HCT116 (cell line): ENCODE results near the gene KCNK4. TPM values are rescaled to one million over a fixed set of nuclear protein-coding genes. Genes with fewer than 3 reads are reported as not detected.

ENCODE experiments used
- ATAC-seq: fragments of 200-7000 bp; cut with Tn5 transposase; 2 replicates; pipeline ENCODE4 v1.9.1; 2020; ENCODE audit warnings: mild to moderate bottlenecking, moderate library complexity
- BruUV-seq: library from RNA; stranded (reverse); fragments of 400-500 nt; replicated peaks from 2 replicates; lab custom pipeline; 2021; lab: Mats Ljungman, UMichigan
- CTCF ChIA-PET: fragments of 300-600 bp; sonication (Branson Sonifier 250); formaldehyde crosslinking; loops from one replicate; lab custom pipeline; 2021; ENCODE audit warnings: antibody characterized with exemption; lab: Charles Lee
- POLR2A ChIA-PET: fragments of 300-600, 350-600 bp; sonication (Branson Sonifier 250); formaldehyde crosslinking; loops from one replicate; lab custom pipeline; 2021; ENCODE audit warnings: antibody characterized with exemption; lab: Charles Lee
- RAD21 ChIA-PET, 2 experiments: fragments of 300-600 bp; sonication (Branson Sonifier 250); formaldehyde crosslinking; loops; one replicate each; lab custom pipeline; 2023; ENCODE audit warnings: low total read pairs in 2 of 2; ENCODE audit not compliant: uncharacterized antibody in 2 of 2, unreplicated experiment in 2 of 2, low non-redundant PET in 1 of 2; lab: Charles Lee
- DNase-seq: peaks from one replicate; pipeline ENCODE4 v3.0.0-alpha.2; 2010; ENCODE audit warnings: low read depth, low spot score
- H2AFZ ChIP-seq: fragments of 200-600 bp; shearing (Covaris generic), sonication (generic); 2 replicates; pipeline ENCODE4 v1.6.1; 2017; ENCODE audit warnings: low read depth, mixed run types, mixed read lengths, antibody characterized with exemption, low read length; ENCODE audit not compliant: poor library complexity, severe bottlenecking
- H3K27ac ChIP-seq: 2 replicates; pipeline ENCODE4 v1.5.1; 2012; ENCODE audit warnings: low read depth, low read length
- H3K27me3 ChIP-seq: fragments of 200-600 bp; sonication (generic); 2 replicates; pipeline ENCODE4 v1.6.1; 2016; ENCODE audit warnings: mixed run types, low read length, mixed read lengths; ENCODE audit not compliant: insufficient read depth
- H3K36me3 ChIP-seq, 2 experiments: fragments of 200-500 bp in 1 of 2; fragments of 200-600 bp in 1 of 2; sonication (Bioruptor generic) in 1 of 2; sonication (generic) in 1 of 2; 2 replicates each; pipeline versions ENCODE4 v1.5.1 to v1.6.1; 2014 to 2016; ENCODE audit warnings: low read length in 2 of 2, inconsistent platforms in 1 of 2, mixed read lengths in 1 of 2, mixed run types in 1 of 2; ENCODE audit not compliant: insufficient read depth in 2 of 2, control insufficient read depth in 1 of 2
- H3K4me1 ChIP-seq, 2 experiments: fragments of 200-600 bp in 1 of 2; sonication (generic) in 1 of 2; 2 replicates each; pipeline versions ENCODE4 v1.5.1 to v1.6.1; 2012 to 2017; ENCODE audit warnings: low read length in 2 of 2, inconsistent platforms in 1 of 2, mild to moderate bottlenecking in 1 of 2, mixed read lengths in 1 of 2, mixed run types in 1 of 2, moderate library complexity in 1 of 2; ENCODE audit not compliant: insufficient read depth in 2 of 2, control insufficient read depth in 1 of 2
- H3K4me2 ChIP-seq: fragments of 200-600 bp; sonication (generic); 2 replicates; pipeline ENCODE4 v1.6.1; 2017; ENCODE audit warnings: mixed run types, low read length, mixed read lengths
- H3K4me3 ChIP-seq, 2 experiments: fragments of 200-600 bp in 1 of 2; sonication (generic) in 1 of 2; replicated peaks in 1 of 2; 2 replicates each; pipeline ENCODE4 v1.5.1; 2011 to 2016; ENCODE audit warnings: low read length in 2 of 2, control low read depth in 1 of 2, low read depth in 1 of 2, mild to moderate bottlenecking in 1 of 2, mixed read lengths in 1 of 2, mixed run types in 1 of 2
- H3K79me2 ChIP-seq: fragments of 200-600 bp; sonication (generic); 2 replicates; pipeline ENCODE4 v1.6.1; 2017; ENCODE audit warnings: mild to moderate bottlenecking, mixed run types, low read length, moderate library complexity, mixed read lengths; ENCODE audit not compliant: insufficient read depth
- H3K9ac ChIP-seq: fragments of 200-600 bp; sonication (generic); 2 replicates; pipeline ENCODE4 v1.6.1; 2016; ENCODE audit warnings: low read length, mixed read lengths
- H3K9me2 ChIP-seq: fragments of 200-600 bp; sonication (generic), shearing (Covaris generic); 2 replicates; pipeline ENCODE4 v1.6.1; 2017; ENCODE audit warnings: mixed run types, mild to moderate bottlenecking, moderate library complexity; ENCODE audit not compliant: insufficient read depth
- H3K9me3 ChIP-seq, 2 experiments: fragments of 200-500 bp in 1 of 2; fragments of 200-600 bp in 1 of 2; sonication (Bioruptor generic) in 1 of 2; sonication (generic) in 1 of 2; 2 replicates each; pipeline ENCODE4 v1.6.1; 2014 to 2017; ENCODE audit warnings: low read length in 2 of 2, mixed read lengths in 2 of 2, inconsistent platforms in 1 of 2, low read depth in 1 of 2, mild to moderate bottlenecking in 1 of 2, mixed run types in 1 of 2, moderate library complexity in 1 of 2; ENCODE audit not compliant: control insufficient read depth in 1 of 2, insufficient read depth in 1 of 2
- H4K20me1 ChIP-seq: fragments of 200-600 bp; sonication (generic), shearing (Covaris generic); 2 replicates; pipeline ENCODE4 v1.6.1; 2017; ENCODE audit warnings: mixed run types, mild to moderate bottlenecking, moderate library complexity; ENCODE audit not compliant: insufficient read depth
- CBX3 ChIP-seq: IDR thresholded peaks from 2 replicates; pipeline ENCODE4 v1.6.1; 2012; ENCODE audit warnings: low read depth
- CEBPB ChIP-seq: IDR thresholded peaks from 2 replicates; pipeline ENCODE4 v1.6.1; 2012; ENCODE audit warnings: low read depth
- EGR1 ChIP-seq: IDR thresholded peaks from 2 replicates; pipeline ENCODE4 v1.6.1; 2012; ENCODE audit warnings: low read depth
- ELF1 ChIP-seq: IDR thresholded peaks from 2 replicates; pipeline ENCODE4 v1.6.1; 2012; ENCODE audit warnings: low read depth, borderline replicate concordance
- EZH2 ChIP-seq: fragments of 200-600 bp; sonication (generic); IDR thresholded peaks from 2 replicates; pipeline ENCODE4 v1.6.1; 2017; ENCODE audit warnings: antibody characterized with exemption, mixed run types
- EZH2phosphoT487 ChIP-seq: fragments of 200-600 bp; IDR thresholded peaks from 2 replicates; pipeline ENCODE4 v1.6.1; 2018; ENCODE audit warnings: antibody characterized with exemption, borderline replicate concordance
- JUND ChIP-seq: IDR thresholded peaks from 2 replicates; pipeline ENCODE4 v1.6.1; 2012
- POLR2A ChIP-seq: IDR thresholded peaks from 2 replicates; pipeline ENCODE4 v1.7.0; 2011; ENCODE audit warnings: borderline replicate concordance; ENCODE audit not compliant: insufficient read depth, insufficient read length; ENCODE audit errors: extremely low read depth
- SIN3A ChIP-seq: IDR thresholded peaks from 2 replicates; pipeline ENCODE4 v1.6.1; 2012; ENCODE audit warnings: low read depth
- SP1 ChIP-seq: IDR thresholded peaks from 2 replicates; pipeline ENCODE4 v1.6.1; 2012; ENCODE audit warnings: low read depth
- YY1 ChIP-seq: IDR thresholded peaks from 2 replicates; pipeline ENCODE4 v1.6.1; 2011; ENCODE audit warnings: low read length, low read depth, moderate library complexity, mild to moderate bottlenecking; ENCODE audit not compliant: insufficient replicate concordance; ENCODE audit errors: extremely low read depth
- intact Hi-C: fragments of 100-400 bp; cut with micrococcal nuclease; formaldehyde crosslinking; loops from 2 replicates; pipeline ENCODE4 v1.10.0; 2022
- total RNA-seq: library from RNA; stranded (reverse); gene quantifications from one replicate; pipeline ENCODE4 v1.2.1, GENCODE V29; 2021; ENCODE audit not compliant: unreplicated experiment
- TF ChIP-seq, protein P1 (sequence below): IDR thresholded peaks from 2 replicates; pipeline ENCODE4 v1.6.1; 2011; ENCODE audit warnings: mild to moderate bottlenecking, low read length, moderate library complexity; ENCODE audit not compliant: insufficient replicate concordance; ENCODE audit errors: extremely low read depth
- TF ChIP-seq, protein P2 (sequence below): IDR thresholded peaks from 2 replicates; pipeline ENCODE4 v1.6.1; 2012
- TF ChIP-seq, protein P3 (sequence below): IDR thresholded peaks from 2 replicates; pipeline ENCODE4 v1.6.1; 2012
- TF ChIP-seq, protein P4 (sequence below): IDR thresholded peaks from 2 replicates; pipeline ENCODE4 v1.6.1; 2012; ENCODE audit warnings: low read depth

Gene KCNK4
- total RNA-seq, 1 experiment from 2014 or later, result not detected

DNA sequence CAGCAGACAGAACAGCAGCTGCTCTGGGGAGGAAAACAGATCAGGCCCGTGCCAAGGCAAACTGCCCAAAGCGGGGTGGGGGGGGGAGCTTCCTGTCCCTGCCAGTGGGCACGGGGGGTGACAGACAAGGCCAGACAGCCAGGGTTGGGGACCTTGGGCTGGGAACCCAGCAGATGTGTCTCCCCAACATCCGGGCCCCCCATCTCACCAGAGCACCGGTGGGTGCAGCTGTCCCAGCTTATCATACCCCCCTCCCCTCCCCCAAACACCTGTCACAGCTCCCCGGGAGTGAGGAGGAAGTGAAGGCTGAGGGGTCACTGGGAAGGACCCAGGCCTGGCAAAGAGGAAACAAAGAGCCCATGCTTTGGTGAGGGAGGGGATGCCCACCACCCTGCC is 45.7 kb upstream of the KCNK4 start:
- Histone ChIP-seq H3K36me3 (peaks cover 0 to 12% of the 10 kb centered on the region in 2 experiments; a peak in 1 of 4 replicates), H3K4me1 (peaks cover 33 to 71% of the 10 kb centered on the region in 2 experiments)
- intact Hi-C loops, result no loop called here

More for the DNA sequence above, 45.7 kb upstream of the KCNK4 start:
- ChIA-PET POLR2A (interaction anchor here (0.7 to 4.6 kb wide), 8 partner anchors 19 to 1355 kb away, joined by 3 to 29 read pairs (median 5); partner anchors contain the start of genes NUDT22, STIP1 and TRPT1), RAD21 (interaction anchor here in 1 of 2 experiments (1.1 kb wide), 1 partner anchor 41 kb away, joined by 4 read pairs; no protein-coding TSS in a partner anchor), CTCF (interaction anchor here (0.6 to 3.1 kb wide), 4 partner anchors 24 to 110 kb away, joined by 3 to 15 read pairs (median 8); no protein-coding TSS in a partner anchor)
- no peaks in the 10 kb centered on the region for H4K20me1 ChIP-seq
- H2AFZ ChIP-seq, result no peak overlapping the region
- no peaks in the 10 kb centered on the region for H3K9me2 ChIP-seq
- H3K27me3 ChIP-seq, result no peaks in the 10 kb centered on the region
- DNase-seq (no peak), ATAC-seq (no peak)
- BruUV-seq, result no TSS peak
- no peaks in the 10 kb centered on the region for H3K9me3 ChIP-seq
- H3K27ac ChIP-seq, result peak overlapping the region; percentile 94
- no peak for TF ChIP-seq CBX3
- no peak for TF ChIP-seq JUND
- TF ChIP-seq ELF1, result no peak
- TF ChIP-seq EZH2phosphoT487, result no peak
- TF ChIP-seq, protein P1, sequence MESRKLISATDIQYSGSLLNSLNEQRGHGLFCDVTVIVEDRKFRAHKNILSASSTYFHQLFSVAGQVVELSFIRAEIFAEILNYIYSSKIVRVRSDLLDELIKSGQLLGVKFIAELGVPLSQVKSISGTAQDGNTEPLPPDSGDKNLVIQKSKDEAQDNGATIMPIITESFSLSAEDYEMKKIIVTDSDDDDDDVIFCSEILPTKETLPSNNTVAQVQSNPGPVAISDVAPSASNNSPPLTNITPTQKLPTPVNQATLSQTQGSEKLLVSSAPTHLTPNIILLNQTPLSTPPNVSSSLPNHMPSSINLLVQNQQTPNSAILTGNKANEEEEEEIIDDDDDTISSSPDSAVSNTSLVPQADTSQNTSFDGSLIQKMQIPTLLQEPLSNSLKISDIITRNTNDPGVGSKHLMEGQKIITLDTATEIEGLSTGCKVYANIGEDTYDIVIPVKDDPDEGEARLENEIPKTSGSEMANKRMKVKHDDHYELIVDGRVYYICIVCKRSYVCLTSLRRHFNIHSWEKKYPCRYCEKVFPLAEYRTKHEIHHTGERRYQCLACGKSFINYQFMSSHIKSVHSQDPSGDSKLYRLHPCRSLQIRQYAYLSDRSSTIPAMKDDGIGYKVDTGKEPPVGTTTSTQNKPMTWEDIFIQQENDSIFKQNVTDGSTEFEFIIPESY, result no peak
- TF ChIP-seq, protein P2, sequence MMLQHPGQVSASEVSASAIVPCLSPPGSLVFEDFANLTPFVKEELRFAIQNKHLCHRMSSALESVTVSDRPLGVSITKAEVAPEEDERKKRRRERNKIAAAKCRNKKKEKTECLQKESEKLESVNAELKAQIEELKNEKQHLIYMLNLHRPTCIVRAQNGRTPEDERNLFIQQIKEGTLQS, result no peak
- no peak for TF ChIP-seq YY1
- TF ChIP-seq SP1, result no peak
- no peak for TF ChIP-seq EZH2
- TF ChIP-seq EGR1, result no peak
- TF ChIP-seq SIN3A, result no peak
- TF ChIP-seq POLR2A, result no peak
- TF ChIP-seq, protein P3, sequence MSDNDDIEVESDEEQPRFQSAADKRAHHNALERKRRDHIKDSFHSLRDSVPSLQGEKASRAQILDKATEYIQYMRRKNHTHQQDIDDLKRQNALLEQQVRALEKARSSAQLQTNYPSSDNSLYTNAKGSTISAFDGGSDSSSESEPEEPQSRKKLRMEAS, result no peak
- no peak for TF ChIP-seq CEBPB
- TF ChIP-seq, protein P4, sequence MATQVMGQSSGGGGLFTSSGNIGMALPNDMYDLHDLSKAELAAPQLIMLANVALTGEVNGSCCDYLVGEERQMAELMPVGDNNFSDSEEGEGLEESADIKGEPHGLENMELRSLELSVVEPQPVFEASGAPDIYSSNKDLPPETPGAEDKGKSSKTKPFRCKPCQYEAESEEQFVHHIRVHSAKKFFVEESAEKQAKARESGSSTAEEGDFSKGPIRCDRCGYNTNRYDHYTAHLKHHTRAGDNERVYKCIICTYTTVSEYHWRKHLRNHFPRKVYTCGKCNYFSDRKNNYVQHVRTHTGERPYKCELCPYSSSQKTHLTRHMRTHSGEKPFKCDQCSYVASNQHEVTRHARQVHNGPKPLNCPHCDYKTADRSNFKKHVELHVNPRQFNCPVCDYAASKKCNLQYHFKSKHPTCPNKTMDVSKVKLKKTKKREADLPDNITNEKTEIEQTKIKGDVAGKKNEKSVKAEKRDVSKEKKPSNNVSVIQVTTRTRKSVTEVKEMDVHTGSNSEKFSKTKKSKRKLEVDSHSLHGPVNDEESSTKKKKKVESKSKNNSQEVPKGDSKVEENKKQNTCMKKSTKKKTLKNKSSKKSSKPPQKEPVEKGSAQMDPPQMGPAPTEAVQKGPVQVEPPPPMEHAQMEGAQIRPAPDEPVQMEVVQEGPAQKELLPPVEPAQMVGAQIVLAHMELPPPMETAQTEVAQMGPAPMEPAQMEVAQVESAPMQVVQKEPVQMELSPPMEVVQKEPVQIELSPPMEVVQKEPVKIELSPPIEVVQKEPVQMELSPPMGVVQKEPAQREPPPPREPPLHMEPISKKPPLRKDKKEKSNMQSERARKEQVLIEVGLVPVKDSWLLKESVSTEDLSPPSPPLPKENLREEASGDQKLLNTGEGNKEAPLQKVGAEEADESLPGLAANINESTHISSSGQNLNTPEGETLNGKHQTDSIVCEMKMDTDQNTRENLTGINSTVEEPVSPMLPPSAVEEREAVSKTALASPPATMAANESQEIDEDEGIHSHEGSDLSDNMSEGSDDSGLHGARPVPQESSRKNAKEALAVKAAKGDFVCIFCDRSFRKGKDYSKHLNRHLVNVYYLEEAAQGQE, result no peak
- peaks cover 48% of the 10 kb centered on the region for H3K79me2 ChIP-seq
- H3K9ac ChIP-seq, result peak overlapping the region; percentile 100
- peak overlapping the region; percentile 99 to 100 for H3K4me3 ChIP-seq
- peak overlapping the region; percentile 84 for H3K4me2 ChIP-seq
